ENCODE results near the gene WDR20. TPM values are rescaled to one million over a fixed set of nuclear protein-coding genes. Genes with fewer than 3 reads are reported as not detected.

Gene WDR20
- total and polyA plus RNA-seq, 2 of the 8 experiments (the other 6 are each of a cell fraction or from before 2014, with no cell fraction given), result 11.2 to 26.7 TPM

DNA sequence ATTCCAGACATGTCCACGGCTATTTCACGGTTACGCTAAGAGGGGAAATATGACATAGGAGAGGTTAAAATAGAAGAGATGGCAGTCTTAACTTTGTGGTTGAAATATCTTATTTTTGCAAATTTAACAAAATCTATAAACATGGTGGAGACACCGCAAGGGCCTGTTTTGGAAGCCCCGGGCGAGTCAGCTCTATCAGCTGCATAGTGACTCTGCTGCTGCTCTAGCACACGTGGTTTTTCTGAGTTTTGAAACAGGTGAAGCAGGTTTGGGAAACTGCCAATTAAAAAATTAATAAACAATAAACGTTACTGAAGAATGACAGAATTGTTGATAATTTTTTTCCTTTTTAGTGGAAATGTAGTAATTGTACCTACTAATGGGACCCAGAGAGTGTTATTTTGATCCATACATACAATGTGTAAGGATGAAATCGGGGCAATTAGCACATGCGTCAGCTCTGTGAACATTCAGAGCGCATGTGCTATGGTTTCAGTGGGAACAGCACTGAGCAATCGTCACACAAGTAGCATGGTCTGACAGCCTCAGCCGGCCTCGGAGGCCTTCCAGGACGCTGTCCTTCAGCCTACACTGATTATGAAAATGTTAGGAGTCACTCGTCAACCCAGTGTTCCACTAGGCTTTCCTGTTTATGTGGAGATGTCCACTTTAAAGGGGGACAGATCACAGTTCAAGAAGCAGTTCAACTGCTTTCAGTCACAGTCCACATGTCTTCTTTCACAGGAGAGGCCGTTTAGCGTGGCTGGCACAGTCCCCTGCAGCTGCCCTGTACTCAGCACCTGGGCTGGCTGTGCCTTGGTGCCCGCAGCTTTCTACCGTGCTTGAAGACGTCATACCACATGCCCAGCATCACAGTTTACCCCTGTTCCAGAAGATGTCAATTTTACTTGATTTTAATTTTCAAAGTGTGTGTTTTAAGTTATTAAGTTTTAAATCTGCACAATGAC lies 113.4 kb downstream of the WDR20 start (continued):
- no peak for TF ChIP-seq ZNF274 (IDR thresholded peaks at IDR 0.05; ENCODE audit: borderline replicate concordance, extremely low read depth, low read length)
- no peak for TF ChIP-seq CREB1 (IDR thresholded peaks at IDR 0.05)
- no peak for TF ChIP-seq HDAC6 (IDR thresholded peaks at IDR 0.05; ENCODE audit: low read depth, low read length)
- TF ChIP-seq, protein P1, sequence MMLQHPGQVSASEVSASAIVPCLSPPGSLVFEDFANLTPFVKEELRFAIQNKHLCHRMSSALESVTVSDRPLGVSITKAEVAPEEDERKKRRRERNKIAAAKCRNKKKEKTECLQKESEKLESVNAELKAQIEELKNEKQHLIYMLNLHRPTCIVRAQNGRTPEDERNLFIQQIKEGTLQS (IDR thresholded peaks at IDR 0.05; ENCODE audit: insufficient read depth, low read depth, low read length), result no peak
- no peak for TF ChIP-seq CBX5 (IDR thresholded peaks at IDR 0.05; ENCODE audit: low read depth, low read length)
- TF ChIP-seq RAD21 (IDR thresholded peaks at IDR 0.05 in 1 of 2, conservative IDR thresholded peaks at IDR 0.05 in 1 of 2; ENCODE audit: low read depth in 2 of 2, low read length in 2 of 2), result no peak
- TF ChIP-seq ASH2L (IDR thresholded peaks at IDR 0.05; ENCODE audit: low read length), result no peak
